ENCODE results near the gene FMNL2.
A peak's percentile ranks its signal among the peaks of the same experiment; 100 is the strongest.

The FMNL2 gene

DNA sequence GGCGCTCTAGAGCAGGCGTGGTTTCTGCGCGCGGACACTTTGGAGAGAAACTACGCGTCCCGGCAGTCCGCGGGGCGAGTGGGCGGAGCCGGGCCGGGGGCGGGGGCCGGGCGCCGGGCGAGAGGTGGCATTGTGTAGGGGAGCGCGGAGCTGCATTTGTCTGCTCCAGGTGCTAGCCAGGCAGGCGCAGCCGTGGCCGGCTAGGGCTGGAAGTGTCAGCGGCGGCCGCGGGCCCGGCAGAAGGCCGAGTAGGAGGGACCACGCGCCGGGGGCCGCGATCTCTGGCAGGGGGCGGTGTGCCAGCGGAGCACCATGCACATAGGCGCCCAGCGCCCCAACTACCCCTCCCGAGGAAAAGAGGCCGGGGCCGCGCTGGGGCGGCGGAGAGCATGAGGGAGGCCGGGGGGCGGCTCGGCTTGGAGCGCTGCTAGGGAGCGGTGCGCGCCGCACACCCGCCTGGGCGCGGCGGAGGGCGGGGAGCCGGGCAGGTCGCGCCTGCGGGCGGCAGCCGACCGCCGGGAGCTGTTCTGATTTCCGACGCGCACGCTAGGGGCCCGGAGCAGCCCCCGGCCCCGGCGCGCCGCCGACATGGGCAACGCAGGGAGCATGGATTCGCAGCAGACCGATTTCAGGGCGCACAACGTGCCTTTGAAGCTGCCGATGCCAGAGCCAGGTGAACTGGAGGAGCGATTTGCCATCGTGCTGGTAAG is at the start of gene FMNL2:
TSS of gene FMNL2 (plus strand) at position 159 of the 710 bp plus-strand sequence.
- peak; percentile 43 for DNase-seq (ENCODE audit: insufficient read length, low spot score)
- TF ChIP-seq, protein P1, sequence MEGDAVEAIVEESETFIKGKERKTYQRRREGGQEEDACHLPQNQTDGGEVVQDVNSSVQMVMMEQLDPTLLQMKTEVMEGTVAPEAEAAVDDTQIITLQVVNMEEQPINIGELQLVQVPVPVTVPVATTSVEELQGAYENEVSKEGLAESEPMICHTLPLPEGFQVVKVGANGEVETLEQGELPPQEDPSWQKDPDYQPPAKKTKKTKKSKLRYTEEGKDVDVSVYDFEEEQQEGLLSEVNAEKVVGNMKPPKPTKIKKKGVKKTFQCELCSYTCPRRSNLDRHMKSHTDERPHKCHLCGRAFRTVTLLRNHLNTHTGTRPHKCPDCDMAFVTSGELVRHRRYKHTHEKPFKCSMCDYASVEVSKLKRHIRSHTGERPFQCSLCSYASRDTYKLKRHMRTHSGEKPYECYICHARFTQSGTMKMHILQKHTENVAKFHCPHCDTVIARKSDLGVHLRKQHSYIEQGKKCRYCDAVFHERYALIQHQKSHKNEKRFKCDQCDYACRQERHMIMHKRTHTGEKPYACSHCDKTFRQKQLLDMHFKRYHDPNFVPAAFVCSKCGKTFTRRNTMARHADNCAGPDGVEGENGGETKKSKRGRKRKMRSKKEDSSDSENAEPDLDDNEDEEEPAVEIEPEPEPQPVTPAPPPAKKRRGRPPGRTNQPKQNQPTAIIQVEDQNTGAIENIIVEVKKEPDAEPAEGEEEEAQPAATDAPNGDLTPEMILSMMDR (IDR thresholded peaks at IDR 0.05; ENCODE audit: insufficient read depth, missing control alignments): no peak
- no peak for FAIRE-seq

DNA sequence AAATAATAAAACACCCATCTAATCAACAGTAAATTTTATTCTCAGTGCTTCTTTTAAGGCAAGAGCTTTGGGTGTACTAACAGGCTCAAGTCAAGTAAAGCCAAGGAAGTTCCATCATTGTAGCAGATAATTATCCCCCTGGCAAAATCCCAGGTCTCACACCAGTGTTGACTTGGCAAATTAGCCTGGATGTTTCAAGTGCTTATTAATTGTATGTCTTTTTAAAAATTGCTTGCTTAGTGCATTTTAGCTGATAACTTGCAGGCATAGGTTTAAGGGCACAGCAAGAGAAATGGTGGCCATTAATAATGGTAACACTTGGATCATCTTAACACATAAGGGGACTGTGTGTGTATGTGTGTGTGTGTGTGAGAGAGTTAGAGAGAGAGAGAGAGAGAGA is 42.0 kb upstream of the FMNL2 start:
- FAIRE-seq (no peak), DNase-seq (ENCODE audit: insufficient read length, low spot score) (no peak)
- TF ChIP-seq, protein P1 (IDR thresholded peaks at IDR 0.05; ENCODE audit: insufficient read depth, missing control alignments): no peak

DNA sequence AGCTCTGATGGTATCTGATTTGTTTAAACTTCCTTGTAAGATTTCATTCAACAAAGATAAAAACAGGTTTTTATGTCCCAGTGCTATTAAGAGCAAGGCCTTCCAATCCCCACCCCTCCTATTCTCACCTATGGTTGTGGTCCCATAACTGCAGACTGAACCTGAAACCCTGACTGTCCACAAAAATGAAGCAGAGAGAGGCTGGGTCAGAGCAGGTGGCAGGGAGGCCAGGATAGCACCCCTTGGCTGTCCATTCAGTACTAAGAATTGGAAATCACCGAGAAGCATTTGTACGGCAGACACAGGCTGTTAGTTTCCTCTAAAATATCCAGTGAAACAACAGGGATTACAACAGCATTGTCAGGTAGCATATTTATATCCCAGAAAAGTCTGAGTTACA is 37.3 kb upstream of the FMNL2 start:
- no peak for DNase-seq (ENCODE audit: insufficient read length, low spot score)
- TF ChIP-seq, protein P1 (IDR thresholded peaks at IDR 0.05; ENCODE audit: insufficient read depth, missing control alignments): no peak
- FAIRE-seq: no peak

DNA sequence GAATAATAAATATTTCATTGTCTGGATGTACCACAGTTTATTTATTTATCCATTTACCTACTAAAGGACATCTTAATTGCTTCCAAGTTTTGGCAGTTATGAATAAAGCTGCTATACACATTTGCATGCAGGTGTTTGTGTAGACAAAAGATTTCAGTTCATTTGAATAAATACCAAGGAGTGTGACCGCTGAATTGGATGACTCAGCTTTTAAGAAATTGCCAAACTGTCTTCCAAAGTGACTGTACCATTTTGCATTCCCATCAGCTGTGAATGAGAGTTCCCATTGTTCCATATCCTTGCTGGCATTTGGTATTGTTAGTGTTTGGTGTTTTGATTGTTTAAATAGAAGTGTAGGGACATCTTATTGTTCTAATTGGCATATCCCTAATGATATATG is 36.2 kb upstream of the FMNL2 start:
- TF ChIP-seq, protein P1 (IDR thresholded peaks at IDR 0.05; ENCODE audit: insufficient read depth, missing control alignments): no peak
- DNase-seq (ENCODE audit: insufficient read length, low spot score): no peak
- no peak for FAIRE-seq

DNA sequence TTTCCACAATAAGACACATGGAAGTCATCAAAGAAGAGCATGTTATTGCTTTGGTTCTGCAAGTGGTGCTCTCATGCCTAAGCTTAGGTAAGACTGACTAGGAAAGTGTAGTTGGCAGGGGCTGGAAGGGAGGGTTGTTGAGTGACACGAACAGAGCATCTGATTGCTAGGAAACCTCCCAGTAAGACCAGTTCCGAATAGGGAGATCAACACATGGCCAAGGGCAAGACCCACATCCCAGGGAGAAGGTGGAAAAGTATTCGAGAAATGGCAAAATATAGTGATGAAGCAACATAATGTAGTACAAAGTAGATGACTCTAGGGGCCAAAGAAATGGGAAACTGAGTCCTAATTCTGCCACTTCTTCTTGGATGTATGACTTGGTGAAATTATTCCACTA is 33.8 kb upstream of the FMNL2 start:
- TF ChIP-seq, protein P1 (IDR thresholded peaks at IDR 0.05; ENCODE audit: insufficient read depth, missing control alignments): no peak
- DNase-seq (ENCODE audit: insufficient read length, low spot score) (no peak), FAIRE-seq (no peak)

DNA sequence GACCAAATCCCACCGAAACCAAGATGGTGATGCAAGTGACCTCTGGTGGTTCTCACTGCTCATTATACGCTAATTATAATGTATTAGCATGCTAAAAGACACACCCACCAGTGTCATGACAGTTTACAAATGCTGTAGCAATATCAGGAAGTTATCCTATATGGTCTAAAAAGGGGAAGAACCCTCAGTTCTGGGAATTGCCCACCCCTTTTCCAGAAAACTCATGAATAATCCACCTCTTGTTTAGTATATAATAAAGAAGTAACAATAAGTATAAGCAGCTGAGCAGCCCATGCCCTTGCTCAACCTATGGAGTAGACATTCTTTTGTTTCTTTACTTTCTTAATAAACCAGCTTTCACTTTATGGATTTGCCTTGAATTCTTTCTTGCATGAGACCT is 31.0 kb upstream of the FMNL2 start:
- TF ChIP-seq, protein P1 (IDR thresholded peaks at IDR 0.05; ENCODE audit: insufficient read depth, missing control alignments): no peak
- DNase-seq (ENCODE audit: insufficient read length, low spot score): no peak
- no peak for FAIRE-seq

DNA sequence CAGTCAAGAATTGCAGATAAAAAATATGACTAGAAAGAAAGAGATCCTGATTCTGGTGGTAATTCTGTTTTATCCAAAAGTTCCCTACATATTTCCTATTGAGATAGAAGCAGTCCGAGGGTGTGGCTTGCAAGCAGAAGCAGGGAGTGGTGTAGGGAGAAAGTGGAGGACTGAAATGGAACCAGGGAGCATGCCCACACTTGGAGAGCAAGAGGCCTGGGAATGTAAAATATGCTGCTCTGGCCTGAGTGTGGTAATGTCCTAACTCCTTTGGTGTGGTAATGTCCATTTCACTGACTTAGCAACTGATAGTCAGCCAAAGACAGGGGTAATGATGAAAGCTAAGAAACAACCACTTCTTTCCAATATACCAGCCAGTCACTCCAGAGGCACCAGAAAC is 30.1 kb upstream of the FMNL2 start:
- FAIRE-seq: no peak
- TF ChIP-seq, protein P1 (IDR thresholded peaks at IDR 0.05; ENCODE audit: insufficient read depth, missing control alignments): no peak

More for the DNA sequence above, 30.1 kb upstream of the FMNL2 start:
- DNase-seq (ENCODE audit: insufficient read length, low spot score): no peak
